DND-41 (cell line): ENCODE measurements around the gene RBBP6.

Experiments used
- EZH2 ChIP-seq: IDR thresholded peaks from 3 replicates; pipeline ENCODE4 v1.6.1; 2012; ENCODE audit warnings: borderline replicate concordance, low read depth, mild to moderate bottlenecking, moderate library complexity, low read length, inconsistent platforms; ENCODE audit not compliant: severe bottlenecking
- TF ChIP-seq, protein P1 (sequence below): IDR thresholded peaks from 2 replicates; pipeline ENCODE4 v1.5.1; 2012; ENCODE audit warnings: borderline replicate concordance, low read length, moderate library complexity, mild to moderate bottlenecking; ENCODE audit not compliant: poor library complexity, severe bottlenecking; ENCODE audit errors: extremely low read depth

DNA sequence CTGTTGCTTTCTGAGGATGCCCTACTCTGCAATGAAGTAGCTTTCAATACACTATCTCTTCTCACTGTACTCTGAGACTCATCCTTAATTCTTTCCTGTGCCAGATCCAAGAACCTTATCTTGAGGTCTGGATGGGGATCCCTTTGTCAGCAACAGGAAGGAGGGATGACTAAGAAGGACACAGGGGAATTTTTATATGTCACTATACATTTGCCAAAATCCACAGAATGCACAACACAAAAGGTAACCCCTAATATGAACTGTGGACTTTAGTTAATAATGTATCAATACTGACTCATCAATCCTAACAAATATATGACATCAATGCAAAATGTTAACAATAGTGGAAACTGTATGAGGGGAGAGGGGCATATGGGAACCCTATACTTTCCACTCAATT is 4.7 kb upstream of the RBBP6 start:
- TF ChIP-seq, protein P1, sequence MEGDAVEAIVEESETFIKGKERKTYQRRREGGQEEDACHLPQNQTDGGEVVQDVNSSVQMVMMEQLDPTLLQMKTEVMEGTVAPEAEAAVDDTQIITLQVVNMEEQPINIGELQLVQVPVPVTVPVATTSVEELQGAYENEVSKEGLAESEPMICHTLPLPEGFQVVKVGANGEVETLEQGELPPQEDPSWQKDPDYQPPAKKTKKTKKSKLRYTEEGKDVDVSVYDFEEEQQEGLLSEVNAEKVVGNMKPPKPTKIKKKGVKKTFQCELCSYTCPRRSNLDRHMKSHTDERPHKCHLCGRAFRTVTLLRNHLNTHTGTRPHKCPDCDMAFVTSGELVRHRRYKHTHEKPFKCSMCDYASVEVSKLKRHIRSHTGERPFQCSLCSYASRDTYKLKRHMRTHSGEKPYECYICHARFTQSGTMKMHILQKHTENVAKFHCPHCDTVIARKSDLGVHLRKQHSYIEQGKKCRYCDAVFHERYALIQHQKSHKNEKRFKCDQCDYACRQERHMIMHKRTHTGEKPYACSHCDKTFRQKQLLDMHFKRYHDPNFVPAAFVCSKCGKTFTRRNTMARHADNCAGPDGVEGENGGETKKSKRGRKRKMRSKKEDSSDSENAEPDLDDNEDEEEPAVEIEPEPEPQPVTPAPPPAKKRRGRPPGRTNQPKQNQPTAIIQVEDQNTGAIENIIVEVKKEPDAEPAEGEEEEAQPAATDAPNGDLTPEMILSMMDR: no peak
- no peak for TF ChIP-seq EZH2
